ENCODE results near the gene DGCR8.
"Not testable (repeated sequence)": the region's sequence is repeated elsewhere in the genome, so short reads cannot be mapped to it uniquely, and the experiment has no call there.

The DGCR8 gene

GRCh38 chr22:20154602-20155187, 74.7 kb downstream of the DGCR8 start:
- DNase-seq (no peak), ATAC-seq (peak; percentile 11)

DNA sequence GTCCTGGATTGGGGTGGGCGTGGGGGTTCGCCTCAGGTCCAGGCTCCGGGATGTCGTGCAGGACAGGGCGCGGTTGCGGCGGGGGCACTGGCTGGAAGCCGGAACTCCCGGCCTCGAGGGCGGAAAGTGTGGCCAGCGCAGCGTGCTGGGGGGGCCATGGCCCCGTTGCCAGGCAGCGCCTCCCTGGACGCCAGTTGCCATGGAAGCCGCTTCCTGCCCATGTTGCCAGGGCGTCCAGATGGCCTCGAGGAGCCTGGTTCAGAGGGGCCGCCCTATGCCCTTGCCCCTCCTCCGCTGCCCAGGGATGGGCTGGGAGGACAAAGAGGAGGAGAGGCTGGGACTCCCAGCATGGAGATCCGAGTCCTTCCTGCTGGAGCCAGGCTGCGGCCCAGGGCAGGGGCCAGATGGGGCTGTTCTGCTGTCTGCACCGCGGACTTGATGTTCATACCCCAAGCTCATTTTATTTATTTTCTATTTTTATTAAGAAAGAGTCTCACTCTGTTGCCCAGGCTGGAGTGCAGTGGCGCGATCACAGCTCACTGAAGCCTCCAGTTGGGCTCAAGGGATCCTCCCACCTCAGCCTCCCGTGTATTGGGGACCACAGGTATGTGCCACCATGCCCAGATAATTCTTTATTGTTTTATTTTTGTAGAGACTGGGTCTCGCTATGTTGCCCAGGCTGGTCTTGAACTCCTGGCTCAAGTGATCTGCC, 75.4 kb downstream of the DGCR8 start:
- no peak for ATAC-seq
- no peak for DNase-seq

- DNase-seq (no peak), ATAC-seq (no peak)
Observed at GRCh38 chr22:20156042-20156389, 76.0 kb downstream of the DGCR8 start.

GRCh38 chr22:20156611-20157429, 76.8 kb downstream of the DGCR8 start:
- peak; percentile 79 for ATAC-seq
- peak; percentile 90 for DNase-seq

- DNase-seq = no peak
- ATAC-seq = no peak
Observed at GRCh38 chr22:20157430-20158183, 77.6 kb downstream of the DGCR8 start.

- ATAC-seq (no peak), DNase-seq (no peak)
Observed at GRCh38 chr22:20158391-20159036, 78.5 kb downstream of the DGCR8 start.

DNA sequence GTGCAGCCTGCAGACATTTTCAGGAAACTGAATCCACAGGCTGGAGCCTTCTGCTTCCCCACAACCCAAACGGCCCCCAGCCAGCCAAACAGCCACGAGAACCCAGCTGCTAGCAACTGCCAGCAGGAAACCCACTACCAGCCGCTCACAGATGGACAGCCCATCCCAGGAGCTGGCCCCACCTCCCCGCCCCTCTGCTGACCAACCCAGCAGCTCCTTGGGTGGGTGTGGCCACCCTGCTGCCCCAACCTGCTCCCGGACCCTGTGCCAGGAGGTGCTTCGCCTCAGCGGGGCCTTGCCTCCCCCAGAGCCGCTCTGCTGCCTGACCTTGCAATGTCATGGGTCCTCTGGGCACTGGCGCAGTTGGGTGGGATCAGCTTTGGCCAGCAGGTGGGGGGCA, 79.0 kb downstream of the DGCR8 start:
- ATAC-seq (no peak), DNase-seq (no peak)

DNA sequence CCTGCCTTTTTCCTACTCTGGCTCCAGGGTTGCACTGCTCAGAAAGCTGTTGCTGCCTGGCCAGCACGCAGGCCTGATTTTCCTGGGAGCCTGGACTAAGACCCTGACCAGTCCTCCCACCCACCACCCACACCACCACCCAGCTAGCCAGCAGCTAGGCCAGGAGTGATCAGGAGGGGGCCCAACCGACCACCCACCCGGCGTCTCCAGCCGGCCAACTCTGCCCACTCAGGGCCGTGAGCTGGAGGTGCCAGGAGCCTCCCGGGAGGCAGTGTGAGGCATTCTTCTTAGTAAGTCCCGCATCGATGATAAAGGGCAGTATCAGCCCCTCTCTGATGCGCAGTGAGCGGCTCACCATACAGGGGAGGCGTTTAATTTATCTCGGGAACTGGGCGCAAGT, 79.5 kb downstream of the DGCR8 start:
- not testable (repeated sequence) for ATAC-seq, DNase-seq

- DNase-seq (no peak), ATAC-seq (no peak)
Observed at GRCh38 chr22:20160041-20160440, 80.0 kb downstream of the DGCR8 start.
